ENCODE data around the gene POP4.

Gene POP4

DNA sequence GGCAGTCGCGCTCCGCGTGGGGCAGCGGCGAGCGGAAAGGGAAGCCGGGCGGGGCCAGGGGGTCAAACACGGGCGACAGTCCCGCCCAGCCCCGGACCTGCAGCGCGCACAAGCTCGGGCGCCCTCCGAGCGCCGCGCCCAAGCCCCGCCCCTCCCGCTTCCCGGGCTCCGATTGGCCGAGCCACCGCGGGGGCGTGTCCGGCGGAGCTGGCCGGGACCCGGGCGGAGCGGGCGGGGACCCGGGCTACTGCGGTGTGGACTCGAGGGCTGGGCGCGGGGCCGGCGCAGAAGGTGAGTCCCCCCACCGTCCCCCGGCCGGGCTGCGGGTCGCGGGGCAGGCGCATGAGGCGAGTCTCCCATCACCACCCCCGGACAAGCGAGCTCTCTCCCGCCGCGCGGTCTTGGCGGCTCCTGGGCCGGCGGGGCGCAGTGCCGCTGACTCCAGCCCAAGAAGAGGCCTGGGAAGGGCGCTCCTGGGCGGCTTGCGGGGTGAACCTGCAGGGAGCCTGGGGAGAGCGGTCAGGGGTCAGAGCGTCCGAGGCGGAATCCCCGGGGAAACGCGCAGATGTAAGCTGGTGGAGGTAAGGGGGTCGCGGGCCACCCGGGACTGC, 59.2 kb downstream of the POP4 start, which contains the start of gene PLEKHF1:
Gene PLEKHF1, plus strand, starts transcription at position 247 of the 611 bp plus-strand sequence. CDS start 8,379 bp downstream, outside the sequence.
- peak; percentile 28 for DNase-seq

DNA sequence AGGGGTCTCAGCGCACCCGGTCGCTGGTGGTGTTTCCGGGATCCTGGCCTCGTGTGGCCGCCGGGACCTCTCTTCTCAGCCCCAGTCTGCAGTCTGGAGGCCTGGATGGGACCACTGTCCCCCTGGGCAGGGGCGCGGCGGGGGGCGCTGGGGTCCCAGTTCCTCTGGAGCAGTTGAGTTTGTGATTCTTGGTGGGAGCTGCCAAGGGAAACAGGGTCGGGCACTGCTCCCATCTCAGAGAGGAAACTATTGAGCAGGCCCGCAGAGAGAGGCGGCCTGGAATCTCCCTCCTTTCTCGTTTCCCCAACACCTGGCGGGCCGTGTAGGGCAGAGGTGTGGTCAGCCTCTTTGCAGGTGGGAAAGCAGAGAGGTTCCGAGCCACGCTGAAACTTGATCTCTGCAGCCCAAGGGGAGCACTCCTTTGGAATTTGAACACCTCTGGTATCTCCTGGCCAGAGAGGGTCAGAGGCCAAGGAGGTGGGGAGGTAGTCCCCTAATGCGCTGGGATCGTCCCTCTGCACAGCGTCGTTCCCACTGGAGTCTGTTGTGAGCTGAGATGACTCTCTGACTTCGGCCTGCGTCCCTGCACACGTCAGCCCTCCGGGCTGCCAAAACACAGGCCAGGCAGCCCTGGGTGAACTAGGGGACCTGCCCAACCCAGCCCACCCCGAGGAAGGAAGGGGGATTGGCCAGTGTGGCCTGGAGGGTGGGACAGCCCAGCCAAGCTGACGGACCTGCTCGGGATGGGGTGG, 59.9 kb downstream of the POP4 start:
- no peak for DNase-seq

Data from NCI-H2029 treated with DMSO at 0.1 percent for 48 hours (cell line).